ENCODE measurements around the gene UTP14A.

DNA sequence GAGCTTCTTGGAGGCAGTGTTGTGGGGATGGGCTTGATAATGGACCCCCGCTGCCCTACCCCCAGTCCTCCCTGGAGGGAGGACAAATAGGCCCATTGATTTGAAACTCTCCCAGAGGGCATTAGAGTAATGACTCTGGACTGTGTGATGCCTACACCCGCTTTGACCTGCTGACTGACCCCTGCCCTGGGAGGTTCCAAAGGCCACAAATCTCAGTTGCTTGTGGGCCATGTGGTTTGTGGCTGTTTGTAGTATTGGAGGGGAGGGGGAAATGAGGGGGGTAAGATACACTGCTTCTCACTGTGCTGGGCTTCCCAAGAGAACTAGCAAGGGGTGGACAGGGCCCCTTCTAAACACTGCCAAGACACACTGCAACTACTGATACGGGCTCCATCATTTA, 48.8 kb downstream of the UTP14A start:
- TF ChIP-seq, protein P1, sequence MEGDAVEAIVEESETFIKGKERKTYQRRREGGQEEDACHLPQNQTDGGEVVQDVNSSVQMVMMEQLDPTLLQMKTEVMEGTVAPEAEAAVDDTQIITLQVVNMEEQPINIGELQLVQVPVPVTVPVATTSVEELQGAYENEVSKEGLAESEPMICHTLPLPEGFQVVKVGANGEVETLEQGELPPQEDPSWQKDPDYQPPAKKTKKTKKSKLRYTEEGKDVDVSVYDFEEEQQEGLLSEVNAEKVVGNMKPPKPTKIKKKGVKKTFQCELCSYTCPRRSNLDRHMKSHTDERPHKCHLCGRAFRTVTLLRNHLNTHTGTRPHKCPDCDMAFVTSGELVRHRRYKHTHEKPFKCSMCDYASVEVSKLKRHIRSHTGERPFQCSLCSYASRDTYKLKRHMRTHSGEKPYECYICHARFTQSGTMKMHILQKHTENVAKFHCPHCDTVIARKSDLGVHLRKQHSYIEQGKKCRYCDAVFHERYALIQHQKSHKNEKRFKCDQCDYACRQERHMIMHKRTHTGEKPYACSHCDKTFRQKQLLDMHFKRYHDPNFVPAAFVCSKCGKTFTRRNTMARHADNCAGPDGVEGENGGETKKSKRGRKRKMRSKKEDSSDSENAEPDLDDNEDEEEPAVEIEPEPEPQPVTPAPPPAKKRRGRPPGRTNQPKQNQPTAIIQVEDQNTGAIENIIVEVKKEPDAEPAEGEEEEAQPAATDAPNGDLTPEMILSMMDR (IDR thresholded peaks at IDR 0.05; ENCODE audit: low read depth, low read length, poor library complexity, severe bottlenecking) = no peak
- no peak for TF ChIP-seq EZH2phosphoT487 (IDR thresholded peaks at IDR 0.05; ENCODE audit: borderline replicate concordance, low read length)

All from DOHH2 (cell line).